GM18951 (cell line): ENCODE results near the gene CCDC102A.
"Not testable (repeated sequence)": the region's sequence is repeated elsewhere in the genome, so short reads cannot be mapped to it uniquely, and the experiment has no call there.

Experiments
- POLR2A ChIP-seq: IDR thresholded peaks from 4 replicates; pipeline ENCODE4 v1.6.1; 2011; ENCODE audit warnings: mild to moderate bottlenecking; ENCODE audit not compliant: insufficient read length, insufficient read depth; ENCODE audit errors: extremely low read depth
- in situ Hi-C: fragments of 300-500 bp; cut with MboI; formaldehyde crosslinking; loops from one replicate; pipeline ENCODE4 v1.12.0; 2022; ENCODE audit warnings: low sequenced_read_pairs, mixed read lengths, inconsistent platforms; ENCODE audit not compliant: unreplicated experiment

Gene CCDC102A

GRCh38 chr16:57556941-57557541, 20.7 kb upstream of the CCDC102A start:
- in situ Hi-C loops = no loop called here
- TF ChIP-seq POLR2A = no peak

GRCh38 chr16:57555831-57556230, 19.5 kb upstream of the CCDC102A start:
- no peak for TF ChIP-seq POLR2A
- in situ Hi-C loops = no loop called here

- in situ Hi-C loops = no loop called here
- TF ChIP-seq POLR2A = no peak
Observed at GRCh38 chr16:57551057-57551456, 14.7 kb upstream of the CCDC102A start.

GRCh38 chr16:57549730-57550129, 13.4 kb upstream of the CCDC102A start:
- no peak for TF ChIP-seq POLR2A
- in situ Hi-C loops = no loop called here

DNA sequence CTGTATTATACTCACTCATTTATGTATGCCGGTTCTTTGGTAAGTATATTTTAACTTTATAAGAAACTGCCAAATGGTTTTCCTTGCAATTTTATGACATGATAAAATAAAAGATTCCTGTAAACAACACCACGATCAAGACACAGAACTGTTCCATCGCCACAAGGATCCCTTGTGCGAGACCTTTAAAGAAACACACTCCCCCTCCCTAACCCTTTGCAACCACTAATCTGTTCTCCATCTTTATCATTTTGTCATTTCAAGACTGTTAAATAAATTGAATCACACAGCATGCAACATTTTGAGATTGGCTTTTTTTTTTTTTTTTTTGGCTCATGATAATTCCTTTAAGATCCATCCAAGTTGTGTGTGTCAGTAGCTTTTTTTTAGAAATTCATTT, 12.0 kb upstream of the CCDC102A start:
- in situ Hi-C loops = no loop called here
- TF ChIP-seq POLR2A = no peak

- in situ Hi-C loops = not testable (repeated sequence)
Observed at GRCh38 chr16:57547524-57547923, 11.2 kb upstream of the CCDC102A start.

GRCh38 chr16:57544124-57544653, 7.8 kb upstream of the CCDC102A start:
- in situ Hi-C loops = no loop called here
- peak; percentile 40 for TF ChIP-seq POLR2A

- in situ Hi-C loops = no loop called here
- no peak for TF ChIP-seq POLR2A
Observed at GRCh38 chr16:57541754-57542435, 5.5 kb upstream of the CCDC102A start.

DNA sequence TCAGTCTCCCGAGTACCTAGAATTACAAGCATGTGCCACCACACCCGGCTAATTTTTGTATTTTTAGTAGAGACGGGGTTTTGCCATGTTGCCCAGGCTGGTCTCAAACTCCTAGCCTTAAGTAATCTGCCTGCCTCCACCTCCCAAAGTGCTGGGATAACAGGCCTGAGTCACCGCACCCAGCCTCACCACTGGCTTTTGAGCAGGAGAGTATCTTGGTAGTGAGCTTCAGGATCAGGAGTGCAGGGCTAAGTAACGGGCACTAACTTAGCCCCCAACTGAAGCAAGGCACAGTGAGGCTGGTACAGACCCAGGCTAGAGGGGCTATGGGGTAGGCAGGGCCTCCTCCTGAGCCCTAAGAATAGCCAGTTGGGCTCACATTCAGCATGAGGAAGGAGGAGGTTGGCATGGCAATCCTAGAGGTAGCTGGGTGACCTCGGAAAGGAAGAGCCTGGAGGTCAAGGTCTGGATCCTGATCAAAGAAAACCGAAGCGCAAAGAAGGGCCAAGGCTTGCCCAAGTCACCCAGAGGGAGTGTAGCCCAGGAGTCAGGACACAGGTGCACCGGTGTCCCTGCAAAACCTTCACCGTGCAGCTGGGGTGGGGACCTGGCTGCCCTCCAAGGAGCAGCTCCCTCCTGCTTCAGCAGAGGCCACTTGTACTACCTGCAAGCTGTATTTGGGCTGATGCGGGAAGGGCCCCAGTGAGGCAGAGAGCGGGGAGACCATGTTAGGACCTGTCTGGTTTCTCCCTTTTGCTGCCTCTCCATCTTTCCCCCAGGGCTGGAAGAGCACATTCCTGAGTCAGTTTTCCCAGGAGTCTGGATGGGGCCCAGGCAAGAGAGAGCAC, 4.8 kb upstream of the CCDC102A start:
- no peak for TF ChIP-seq POLR2A
- in situ Hi-C loops = no loop called here

GRCh38 chr16:57540387-57540786, 4.0 kb upstream of the CCDC102A start:
- TF ChIP-seq POLR2A = no peak
- in situ Hi-C loops = no loop called here

GRCh38 chr16:57539072-57539796, 2.9 kb upstream of the CCDC102A start:
- in situ Hi-C loops = no loop called here
- no peak for TF ChIP-seq POLR2A

DNA sequence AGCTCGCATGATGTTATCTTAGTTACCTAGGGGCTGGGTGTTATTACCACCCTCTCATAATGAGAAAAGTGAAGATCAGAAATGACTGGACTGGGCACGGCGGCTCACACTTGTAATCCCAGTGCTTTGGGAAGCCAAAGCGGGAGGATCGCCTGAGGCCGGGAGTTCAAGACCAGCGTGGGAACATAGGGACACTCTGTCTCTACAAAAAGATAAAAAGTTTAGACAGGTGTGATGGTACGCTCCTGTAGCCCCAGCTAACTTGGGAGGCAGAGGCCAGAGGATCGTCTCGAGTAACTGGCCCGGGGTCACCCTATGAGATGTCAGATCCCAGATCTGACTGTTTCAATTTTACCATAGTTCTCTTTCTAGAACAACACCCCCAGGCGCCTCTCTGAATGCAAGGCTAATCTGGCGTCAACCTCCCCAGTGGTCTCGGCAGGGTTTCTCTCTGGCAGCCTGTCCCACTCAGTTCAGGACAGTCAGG, 1.9 kb upstream of the CCDC102A start:
- in situ Hi-C loops = no loop called here
- no peak for TF ChIP-seq POLR2A
